Body of pancreas (tissue), 4 donors: ENCODE measurements around the gene IER5.

ENCODE experiments used
- CTCF ChIP-seq, 7 experiments: fragments of 450-650 bp in 4 of 7; fragments of 200-600 bp in 3 of 7; sonication (generic) in 3 of 7; IDR thresholded peaks; one replicate each; pipeline ENCODE4 v1.5.1; 2016 to 2019; ENCODE audit warnings: antibody characterized with exemption in 7 of 7
- POLR2A ChIP-seq, 3 donors: fragments of 450-650 bp; IDR thresholded peaks; one replicate each; pipeline ENCODE4 v1.6.1; 2016; ENCODE audit warnings: antibody characterized with exemption in 3 of 3, mild to moderate bottlenecking in 2 of 3

- TF ChIP-seq CTCF (IDR thresholded peaks at IDR 0.05) (no peak), POLR2A (IDR thresholded peaks at IDR 0.05) (no peak)
Measured at GRCh38 chr1:181102841-181103240, 14.3 kb downstream of the IER5 start.
